HFF-Myc (cell line): ENCODE results near the gene ASIC3.

Experiments
- DNase-seq: peaks from one replicate; pipeline ENCODE4 v3.0.0-alpha.2; 2011; ENCODE audit warnings: low read depth; ENCODE audit errors: extremely low read depth
- H3K4me3 ChIP-seq: replicated peaks from 2 replicates; pipeline ENCODE4 v1.5.1; 2011; ENCODE audit warnings: low read depth, mild to moderate bottlenecking, control low read depth, low read length
- TF ChIP-seq, protein P1 (sequence below): IDR thresholded peaks from 2 replicates; pipeline ENCODE4 v1.5.1; 2012; ENCODE audit warnings: mild to moderate bottlenecking, low read depth, low read length, control low read depth; ENCODE audit errors: missing control alignments

Gene ASIC3

GRCh38 chr7:151013733-151014497 lies 34.4 kb upstream of the ASIC3 start:
- peak overlapping the region; percentile 33 for H3K4me3 ChIP-seq
- peak; percentile 65 for DNase-seq
- TF ChIP-seq, protein P1, sequence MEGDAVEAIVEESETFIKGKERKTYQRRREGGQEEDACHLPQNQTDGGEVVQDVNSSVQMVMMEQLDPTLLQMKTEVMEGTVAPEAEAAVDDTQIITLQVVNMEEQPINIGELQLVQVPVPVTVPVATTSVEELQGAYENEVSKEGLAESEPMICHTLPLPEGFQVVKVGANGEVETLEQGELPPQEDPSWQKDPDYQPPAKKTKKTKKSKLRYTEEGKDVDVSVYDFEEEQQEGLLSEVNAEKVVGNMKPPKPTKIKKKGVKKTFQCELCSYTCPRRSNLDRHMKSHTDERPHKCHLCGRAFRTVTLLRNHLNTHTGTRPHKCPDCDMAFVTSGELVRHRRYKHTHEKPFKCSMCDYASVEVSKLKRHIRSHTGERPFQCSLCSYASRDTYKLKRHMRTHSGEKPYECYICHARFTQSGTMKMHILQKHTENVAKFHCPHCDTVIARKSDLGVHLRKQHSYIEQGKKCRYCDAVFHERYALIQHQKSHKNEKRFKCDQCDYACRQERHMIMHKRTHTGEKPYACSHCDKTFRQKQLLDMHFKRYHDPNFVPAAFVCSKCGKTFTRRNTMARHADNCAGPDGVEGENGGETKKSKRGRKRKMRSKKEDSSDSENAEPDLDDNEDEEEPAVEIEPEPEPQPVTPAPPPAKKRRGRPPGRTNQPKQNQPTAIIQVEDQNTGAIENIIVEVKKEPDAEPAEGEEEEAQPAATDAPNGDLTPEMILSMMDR, result no peak

- TF ChIP-seq, protein P1, result no peak
- no peak overlapping the region for H3K4me3 ChIP-seq
- no peak for DNase-seq
Observed at GRCh38 chr7:151014950-151015349, 33.4 kb upstream of the ASIC3 start.

DNA sequence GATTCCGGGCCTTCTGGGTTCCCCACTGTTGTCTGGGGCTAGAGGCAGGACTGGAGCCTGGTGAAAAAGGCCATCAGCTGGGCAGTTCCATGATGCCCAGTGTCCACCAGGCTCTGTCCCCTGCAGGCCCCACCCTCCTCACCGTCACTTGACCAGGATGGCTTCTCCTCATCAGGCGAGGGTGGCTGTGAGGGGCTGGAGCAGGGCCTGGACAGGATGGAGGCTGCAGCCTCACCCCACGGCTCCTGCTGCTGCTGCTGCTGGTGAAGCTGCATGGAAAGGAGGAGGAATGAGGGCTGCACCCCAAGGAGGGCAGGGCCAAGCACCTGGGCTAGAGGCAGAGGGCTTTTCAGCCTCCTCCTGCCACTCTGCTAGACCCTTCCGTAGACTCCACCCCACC lies 32.4 kb upstream of the ASIC3 start:
- no peak for DNase-seq
- TF ChIP-seq, protein P1, result no peak
- H3K4me3 ChIP-seq, result no peak overlapping the region

DNA sequence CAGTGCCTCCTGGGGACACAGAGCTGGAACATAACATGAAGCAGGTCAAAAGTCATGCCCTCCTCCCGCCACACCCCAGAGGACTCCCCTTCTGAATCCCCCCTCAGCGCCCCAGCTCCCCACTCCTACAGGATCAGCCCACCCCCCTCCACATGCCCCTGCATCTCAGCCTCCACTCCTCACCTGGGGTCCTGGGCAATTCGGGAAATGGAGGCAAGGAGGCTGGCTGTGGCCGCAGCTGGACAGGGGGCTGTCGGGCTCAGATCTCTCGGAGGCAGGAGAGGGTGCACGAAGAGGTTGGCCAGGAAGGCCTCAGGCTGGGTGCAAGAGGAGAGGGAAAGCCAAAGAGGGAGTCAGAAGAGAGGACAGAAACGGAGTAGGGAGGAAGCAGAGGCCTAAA lies 31.8 kb upstream of the ASIC3 start:
- DNase-seq, result no peak
- TF ChIP-seq, protein P1, result no peak
- H3K4me3 ChIP-seq, result no peak overlapping the region

GRCh38 chr7:151016942-151017341 lies 31.4 kb upstream of the ASIC3 start:
- no peak overlapping the region for H3K4me3 ChIP-seq
- TF ChIP-seq, protein P1, result no peak
- no peak for DNase-seq

- TF ChIP-seq, protein P1, result no peak
- DNase-seq, result no peak
- no peak overlapping the region; the same call in 1 of the 2 replicates for H3K4me3 ChIP-seq
Observed at GRCh38 chr7:151017370-151017952, 30.9 kb upstream of the ASIC3 start.
